B cell (primary cell): ENCODE results near the gene PPP4C. TPM values are rescaled to one million over a fixed set of nuclear protein-coding genes. Genes with fewer than 3 reads are reported as not detected.

Experiments
- ATAC-seq: fragments of 200-7000 bp; cut with Tn5 transposase; one replicate; pipeline ENCODE4 v1.10.0; 2021; ENCODE audit warnings: low read depth, mild to moderate bottlenecking, moderate number of reproducible peaks, moderate library complexity
- CTCF ChIA-PET: fragments of 350-600 bp; sonication (Branson Sonifier 250); formaldehyde crosslinking; loops from one replicate; lab custom pipeline; 2021; ENCODE audit warnings: antibody characterized with exemption, inconsistent platforms; lab: Charles Lee
- POLR2A ChIA-PET: fragments of 350-600 bp; sonication (Branson Sonifier 250); formaldehyde crosslinking; loops from one replicate; lab custom pipeline; 2021; ENCODE audit warnings: antibody characterized with exemption; lab: Charles Lee
- DNase-seq: peaks from one replicate; pipeline ENCODE4 v3.0.0; 2013
- H2AFZ ChIP-seq: 2 replicates; pipeline ENCODE4 v1.6.1; 2012; ENCODE audit warnings: mild to moderate bottlenecking, low read depth, low read length; ENCODE audit not compliant: insufficient read depth, poor library complexity, severe bottlenecking
- H3K27ac ChIP-seq, 2 donors: 1 replicate in 1 of 2; 2 replicates in 1 of 2; pipeline ENCODE4 v1.5.1; 2012 to 2013; ENCODE audit warnings: low read length in 2 of 2, mild to moderate bottlenecking in 2 of 2, moderate library complexity in 1 of 2
- H3K27me3 ChIP-seq, 4 experiments: fragments of 200-600 bp in 1 of 4; sonication (generic) in 1 of 4; replicated peaks in 1 of 4; 1 replicate in 2 of 4; 2 replicates in 2 of 4; pipeline versions ENCODE4 v1.6.1 to v1.7.0; 2013 to 2016; ENCODE audit warnings: low read length in 3 of 4, mild to moderate bottlenecking in 2 of 4, mixed read lengths in 1 of 4, moderate library complexity in 1 of 4; ENCODE audit not compliant: insufficient read depth in 4 of 4, control insufficient read depth in 3 of 4; ENCODE audit errors: control extremely low read depth in 1 of 4
- H3K36me3 ChIP-seq, 2 experiments: replicated peaks in 1 of 2; 1 replicate in 1 of 2; 2 replicates in 1 of 2; pipeline versions ENCODE4 v1.6.1 to v1.7.1; 2013; ENCODE audit warnings: low read length in 1 of 2; ENCODE audit not compliant: insufficient read depth in 2 of 2, control insufficient read depth in 1 of 2; ENCODE audit errors: control extremely low read depth in 1 of 2, extremely low read depth in 1 of 2
- H3K4me1 ChIP-seq, 2 donors: fragments of 200-600 bp in 1 of 2; sonication (generic) in 1 of 2; 1 replicate in 1 of 2; 2 replicates in 1 of 2; pipeline versions ENCODE4 v1.5.1 to v1.6.1; 2013 to 2017; ENCODE audit warnings: low read length in 2 of 2; ENCODE audit not compliant: control insufficient read depth in 2 of 2, insufficient read depth in 2 of 2
- H3K4me2 ChIP-seq: replicated peaks from 2 replicates; pipeline ENCODE3; 2012; ENCODE audit warnings: mild to moderate bottlenecking, low read depth, low read length; ENCODE audit not compliant: poor library complexity, severe bottlenecking
- H3K4me3 ChIP-seq, 5 experiments: fragments of 200-600 bp in 1 of 5; sonication (generic) in 1 of 5; 1 replicate in 3 of 5; 2 replicates in 2 of 5; pipeline versions ENCODE4 v1.5.1 to v1.7.0; 2011 to 2016; ENCODE audit warnings: low read length in 4 of 5, mild to moderate bottlenecking in 4 of 5, low read depth in 2 of 5, control low read depth in 1 of 5, moderate library complexity in 1 of 5; ENCODE audit not compliant: insufficient read depth in 1 of 5; ENCODE audit errors: control extremely low read depth in 1 of 5, extremely low read depth in 1 of 5
- H3K79me2 ChIP-seq: fragments of 200-600 bp; sonication (generic); one replicate; pipeline ENCODE4 v1.6.0; 2016; ENCODE audit warnings: low read length; ENCODE audit not compliant: control insufficient read depth, insufficient read depth
- H3K9ac ChIP-seq: fragments of 200-600 bp; sonication (generic); 2 replicates; pipeline ENCODE4 v1.6.1; 2017; ENCODE audit warnings: mild to moderate bottlenecking, low read length, moderate library complexity
- H3K9me3 ChIP-seq, 3 donors: one replicate each; pipeline versions ENCODE4 v1.6.1 to v1.7.1; 2013; ENCODE audit warnings: low read length in 2 of 3; ENCODE audit not compliant: control insufficient read depth in 2 of 3, insufficient read depth in 1 of 3; ENCODE audit errors: control extremely low read depth in 1 of 3
- H4K20me1 ChIP-seq: 2 replicates; pipeline ENCODE4 v1.6.0; 2012; ENCODE audit warnings: mild to moderate bottlenecking, low read length; ENCODE audit not compliant: insufficient read depth, control insufficient read depth, poor library complexity, severe bottlenecking
- H3K27ac Mint-ChIP-seq: one replicate; pipeline ENCODE4 v1.8.0; 2021; ENCODE audit warnings: mixed read lengths
- H3K27me3 Mint-ChIP-seq: one replicate; pipeline ENCODE4 v1.8.0; 2021; ENCODE audit warnings: mixed read lengths
- H3K4me1 Mint-ChIP-seq: one replicate; pipeline ENCODE4 v1.8.0; 2021; ENCODE audit warnings: mixed read lengths
- H3K4me3 Mint-ChIP-seq: one replicate; pipeline ENCODE4 v1.8.0; 2021; ENCODE audit warnings: mixed read lengths
- H3K9me3 Mint-ChIP-seq: one replicate; pipeline ENCODE4 v1.8.0; 2022; ENCODE audit warnings: mixed read lengths; ENCODE audit not compliant: insufficient read depth
- EZH2 ChIP-seq: IDR thresholded peaks from 2 replicates; pipeline ENCODE4 v1.6.1; 2012; ENCODE audit warnings: borderline replicate concordance, low read depth, mild to moderate bottlenecking, moderate library complexity, low read length; ENCODE audit not compliant: insufficient read depth, poor library complexity, severe bottlenecking
- WGBS: methylation state at CpG from one replicate; pipeline ENCODE4 v1.1.5; 2013; ENCODE audit warnings: missing lambda C conversion rate; ENCODE audit not compliant: insufficient coverage; 5-methylcytosine and 5-hydroxymethylcytosine counted together
- intact Hi-C: fragments of 100-400 bp; cut with micrococcal nuclease; formaldehyde crosslinking; loops from one replicate; pipeline ENCODE4 v1.10.0; 2022
- polyA plus RNA-seq: library from polyadenylated mRNA; depleted of rRNA; stranded (reverse); fragments of >200 nt; gene quantifications from 2 replicates; pipeline ENCODE4 v1.2.3, GENCODE V29; 2012
- total RNA-seq, 2 donors: library from RNA; stranded (reverse); fragments of 120-200 nt in 1 of 2; gene quantifications; 1 replicate in 1 of 2; 2 replicates in 1 of 2; pipeline versions ENCODE4 v1.2.3 to v1.2.4, GENCODE V29; 2013 to 2022
- TF ChIP-seq, protein P1 (sequence below): fragments of 200-600 bp; IDR thresholded peaks from one replicate; pipeline ENCODE4 v1.8.0; 2022; ENCODE audit warnings: antibody characterized with exemption, mild to moderate bottlenecking

PPP4C gene
- total and polyA plus RNA-seq, 2 donors (not counting 1 experiment from before 2014, with no cell fraction given), result 93.3 to 106 TPM

DNA sequence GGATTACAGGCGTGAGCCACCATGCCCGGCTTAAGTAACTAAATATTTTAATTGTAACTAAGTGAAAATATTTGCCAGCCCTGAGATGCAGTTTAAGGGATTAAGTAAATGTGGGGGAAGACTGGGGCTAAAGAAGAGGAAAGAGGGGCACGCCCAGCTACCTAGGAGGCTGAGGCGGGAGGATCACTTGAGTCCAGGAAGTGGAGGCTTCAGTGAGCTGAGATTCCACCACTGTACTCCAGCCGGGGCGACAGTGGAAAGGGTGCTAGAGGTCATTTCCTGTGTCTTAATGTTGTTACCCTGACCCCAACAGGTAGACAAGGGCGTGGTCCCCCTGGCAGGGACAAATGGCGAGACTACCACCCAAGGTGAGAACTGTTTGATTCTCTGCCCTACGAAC, 7.5 kb upstream of the PPP4C start:
- 100% methylated on average over 5 of the region's 9 CpGs for WGBS
- intact Hi-C loops, result loop anchor here (10.0 kb wide), 2 partner anchors 306 to 626 kb away; partner anchors contain the start of genes MYL11, SRCAP and TBC1D10B
- H3K9me3 ChIP-seq, result no peaks in the 10 kb centered on the region
- H3K4me1 ChIP-seq, result peaks cover 16 to 38% of the 10 kb centered on the region in 2 donors
- no peak overlapping the region for H2AFZ ChIP-seq
- peaks cover 48% of the 10 kb centered on the region for H4K20me1 ChIP-seq
- ChIA-PET POLR2A (interaction anchor here (1.3 kb wide), 1 partner anchor 115 kb away, joined by 3 read pairs; the partner anchor contains the start of gene CORO1A), CTCF (interaction anchor here (0.7 to 3.4 kb wide), 2 partner anchors 23 to 1513 kb away, joined by 3 to 18 read pairs; partner anchors contain the start of gene TBX6)
- H3K4me2 ChIP-seq, result no peak overlapping the region
- ATAC-seq (no peak), DNase-seq (no peak)
- TF ChIP-seq, protein P1, sequence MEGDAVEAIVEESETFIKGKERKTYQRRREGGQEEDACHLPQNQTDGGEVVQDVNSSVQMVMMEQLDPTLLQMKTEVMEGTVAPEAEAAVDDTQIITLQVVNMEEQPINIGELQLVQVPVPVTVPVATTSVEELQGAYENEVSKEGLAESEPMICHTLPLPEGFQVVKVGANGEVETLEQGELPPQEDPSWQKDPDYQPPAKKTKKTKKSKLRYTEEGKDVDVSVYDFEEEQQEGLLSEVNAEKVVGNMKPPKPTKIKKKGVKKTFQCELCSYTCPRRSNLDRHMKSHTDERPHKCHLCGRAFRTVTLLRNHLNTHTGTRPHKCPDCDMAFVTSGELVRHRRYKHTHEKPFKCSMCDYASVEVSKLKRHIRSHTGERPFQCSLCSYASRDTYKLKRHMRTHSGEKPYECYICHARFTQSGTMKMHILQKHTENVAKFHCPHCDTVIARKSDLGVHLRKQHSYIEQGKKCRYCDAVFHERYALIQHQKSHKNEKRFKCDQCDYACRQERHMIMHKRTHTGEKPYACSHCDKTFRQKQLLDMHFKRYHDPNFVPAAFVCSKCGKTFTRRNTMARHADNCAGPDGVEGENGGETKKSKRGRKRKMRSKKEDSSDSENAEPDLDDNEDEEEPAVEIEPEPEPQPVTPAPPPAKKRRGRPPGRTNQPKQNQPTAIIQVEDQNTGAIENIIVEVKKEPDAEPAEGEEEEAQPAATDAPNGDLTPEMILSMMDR, result no peak
- TF ChIP-seq EZH2, result no peak
- no peaks in the 10 kb centered on the region for H3K9me3 Mint-ChIP-seq
- H3K27me3 ChIP-seq, result no peaks in the 10 kb centered on the region
- peaks cover 31% of the 10 kb centered on the region for H3K4me1 Mint-ChIP-seq
- H3K27me3 Mint-ChIP-seq, result no peaks in the 10 kb centered on the region
- H3K79me2 ChIP-seq, result peaks cover 53% of the 10 kb centered on the region
- peak overlapping the region; percentile 59 for H3K27ac Mint-ChIP-seq
- H3K9ac ChIP-seq, result no peak overlapping the region
- no peak overlapping the region for H3K4me3 ChIP-seq
- H3K27ac ChIP-seq, result peak overlapping the region in 1 of 2 donors; percentile 9
- H3K36me3 ChIP-seq, result peaks cover 15 to 55% of the 10 kb centered on the region in 2 experiments
- H3K4me3 Mint-ChIP-seq, result no peak overlapping the region
